HG03558 (cell line): ENCODE data around the gene TPI1.
"Not testable (repeated sequence)": the region's sequence is repeated elsewhere in the genome, so short reads cannot be mapped to it uniquely, and the experiment has no call there.

ENCODE experiments used
- ATAC-seq: cut with Tn5 transposase; IDR thresholded peaks from one replicate; pipeline ENCODE4 v1.9.1; 2021; ENCODE audit warnings: moderate number of reproducible peaks; ENCODE audit not compliant: unreplicated experiment; ENCODE audit errors: extremely low read depth

The TPI1 gene

DNA sequence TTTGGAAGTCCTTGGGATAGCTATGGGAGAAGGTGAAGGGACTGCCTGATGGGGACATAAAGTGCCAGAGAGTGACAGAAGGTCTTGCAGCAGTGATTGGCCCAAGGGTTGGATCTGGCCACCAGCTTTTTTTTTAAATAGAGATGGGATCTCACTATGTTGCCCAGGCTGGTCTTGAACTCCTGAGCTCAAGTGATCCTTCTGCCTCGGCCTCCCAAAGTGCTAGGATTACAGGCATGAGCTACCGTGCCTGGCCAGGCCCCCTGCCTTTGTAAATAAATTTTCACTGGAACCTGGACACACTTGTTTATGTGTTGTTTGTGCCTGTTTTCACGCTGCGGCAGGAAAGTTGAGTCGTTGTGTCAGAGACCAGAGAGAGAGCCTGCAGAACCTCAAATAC, 2.0 kb upstream of the TPI1 start:
- not testable (repeated sequence) for ATAC-seq

GRCh38 chr12:6866163-6866919, 990 bp upstream of the TPI1 start:
- no peak for ATAC-seq

GRCh38 chr12:6866920-6867412, 365 bp upstream of the TPI1 start:
- ATAC-seq, result no peak

DNA sequence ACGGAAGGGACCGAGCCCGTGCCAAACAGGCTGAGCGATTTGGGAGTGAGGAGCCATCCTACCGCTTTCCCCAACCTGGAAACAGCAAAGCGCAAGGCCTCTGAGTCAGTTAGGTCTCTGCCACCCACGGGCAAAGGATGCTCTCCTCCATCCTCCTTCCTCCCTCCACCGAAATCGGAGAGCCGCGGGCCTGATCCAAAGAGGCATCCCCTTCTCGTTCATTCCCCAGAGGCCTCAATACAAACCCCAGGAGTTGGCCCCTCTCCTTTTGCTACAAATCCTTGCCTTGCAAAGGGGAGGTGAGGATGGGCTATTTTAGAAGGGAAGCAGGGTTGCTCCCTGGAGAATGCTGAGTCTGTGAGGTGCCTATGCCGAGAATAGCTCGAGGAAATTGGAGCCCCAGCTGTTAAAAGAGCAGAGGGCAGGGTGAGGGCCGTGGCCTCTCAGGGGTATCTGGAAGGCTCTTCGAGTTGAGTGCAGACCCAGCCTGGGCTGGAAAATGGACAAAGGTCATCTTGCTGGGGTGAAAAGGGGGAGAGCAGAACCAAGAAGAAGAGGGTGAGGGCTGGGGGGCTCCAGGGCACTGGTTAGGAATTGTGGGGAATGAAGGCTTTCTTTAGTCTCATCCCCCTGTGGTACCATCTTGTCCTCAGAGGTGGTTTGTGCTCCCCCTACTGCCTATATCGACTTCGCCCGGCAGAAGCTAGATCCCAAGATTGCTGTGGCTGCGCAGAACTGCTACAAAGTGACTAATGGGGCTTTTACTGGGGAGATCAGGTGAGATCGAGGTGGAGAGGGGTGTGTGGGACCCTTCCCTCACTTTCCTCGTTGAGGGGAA, 1.1 kb downstream of the TPI1 start:
- ATAC-seq, result no peak

DNA sequence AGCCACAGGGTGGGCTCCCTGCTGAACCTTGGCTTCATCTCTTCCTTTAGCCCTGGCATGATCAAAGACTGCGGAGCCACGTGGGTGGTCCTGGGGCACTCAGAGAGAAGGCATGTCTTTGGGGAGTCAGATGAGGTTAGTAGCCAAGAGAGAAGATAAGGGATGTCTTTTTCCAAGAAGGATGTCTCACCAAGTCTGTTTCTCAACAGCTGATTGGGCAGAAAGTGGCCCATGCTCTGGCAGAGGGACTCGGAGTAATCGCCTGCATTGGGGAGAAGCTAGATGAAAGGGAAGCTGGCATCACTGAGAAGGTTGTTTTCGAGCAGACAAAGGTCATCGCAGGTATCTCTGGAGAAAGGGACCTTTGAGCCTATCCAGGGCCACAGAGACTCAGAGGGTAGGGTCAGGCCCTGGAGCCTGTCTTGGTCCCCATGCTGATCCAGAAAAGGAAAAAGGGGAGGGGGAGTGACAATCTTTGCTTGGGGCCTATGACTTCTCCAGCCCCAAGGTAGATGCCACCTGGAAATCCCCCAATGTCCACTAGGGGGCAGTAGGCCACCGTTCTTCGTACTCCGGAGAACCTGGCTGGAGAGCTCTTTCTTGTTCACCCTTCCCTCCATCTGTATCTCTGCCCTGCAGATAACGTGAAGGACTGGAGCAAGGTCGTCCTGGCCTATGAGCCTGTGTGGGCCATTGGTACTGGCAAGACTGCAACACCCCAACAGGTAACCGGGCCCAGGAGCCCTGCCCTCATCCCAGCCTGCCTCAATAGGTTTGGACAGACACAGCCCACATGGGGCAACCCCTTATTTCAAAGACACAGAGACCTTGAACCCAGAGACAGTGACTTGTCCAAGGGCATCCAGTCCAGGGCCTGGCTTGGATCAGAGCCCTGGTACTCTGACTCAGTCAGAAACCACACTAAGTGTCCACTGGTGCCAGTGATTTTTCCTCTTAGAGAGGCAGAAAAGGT, 2.0 kb downstream of the TPI1 start:
- no peak for ATAC-seq

- ATAC-seq, result not testable (repeated sequence)
These were observed 3.0 kb downstream of the TPI1 start for GRCh38 chr12:6870304-6870703.

DNA sequence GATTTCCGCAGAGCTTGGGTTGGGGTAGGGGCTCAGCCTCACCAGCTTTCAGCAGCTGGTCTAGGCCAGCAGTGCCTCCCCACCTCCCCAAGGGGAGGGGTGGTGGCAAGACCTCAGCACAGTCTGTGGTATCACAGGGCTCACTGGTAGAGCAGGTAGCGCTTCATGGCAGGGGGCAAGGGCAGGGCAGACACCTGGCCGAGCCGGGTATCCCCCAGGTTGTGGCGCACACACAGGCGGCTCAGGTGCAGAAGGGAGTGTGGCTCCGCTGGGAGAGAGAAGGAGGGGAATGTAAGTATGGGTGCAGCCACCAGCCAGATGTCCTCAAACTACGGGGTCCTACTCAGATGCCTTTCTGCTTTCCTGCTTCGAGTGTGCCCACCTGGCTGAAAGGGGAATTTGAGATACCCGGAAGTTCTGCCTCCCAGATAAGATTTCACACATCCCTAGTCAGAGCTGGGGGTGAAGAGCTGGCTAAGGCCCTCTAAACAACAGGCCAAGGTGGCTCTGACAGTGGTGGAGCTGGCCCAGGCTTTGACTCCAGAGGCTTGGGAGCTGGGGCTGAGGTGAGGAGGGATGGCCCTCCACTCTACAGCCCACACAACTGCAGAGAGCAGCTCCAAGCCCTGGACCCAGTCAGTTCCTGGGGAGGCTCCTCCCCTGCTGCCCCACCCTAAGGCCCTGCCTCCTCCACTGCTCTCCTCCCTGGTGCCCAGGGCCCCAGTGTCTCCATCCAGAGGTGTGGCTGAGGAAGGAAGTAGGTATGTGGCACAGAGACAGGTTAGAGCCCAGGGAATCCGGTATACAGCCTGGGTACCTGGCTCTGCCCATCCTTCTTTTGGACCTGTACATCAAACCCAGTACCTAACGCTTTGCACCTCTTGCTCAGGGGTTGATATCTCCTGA, 4.0 kb downstream of the TPI1 start:
- ATAC-seq, result no peak

DNA sequence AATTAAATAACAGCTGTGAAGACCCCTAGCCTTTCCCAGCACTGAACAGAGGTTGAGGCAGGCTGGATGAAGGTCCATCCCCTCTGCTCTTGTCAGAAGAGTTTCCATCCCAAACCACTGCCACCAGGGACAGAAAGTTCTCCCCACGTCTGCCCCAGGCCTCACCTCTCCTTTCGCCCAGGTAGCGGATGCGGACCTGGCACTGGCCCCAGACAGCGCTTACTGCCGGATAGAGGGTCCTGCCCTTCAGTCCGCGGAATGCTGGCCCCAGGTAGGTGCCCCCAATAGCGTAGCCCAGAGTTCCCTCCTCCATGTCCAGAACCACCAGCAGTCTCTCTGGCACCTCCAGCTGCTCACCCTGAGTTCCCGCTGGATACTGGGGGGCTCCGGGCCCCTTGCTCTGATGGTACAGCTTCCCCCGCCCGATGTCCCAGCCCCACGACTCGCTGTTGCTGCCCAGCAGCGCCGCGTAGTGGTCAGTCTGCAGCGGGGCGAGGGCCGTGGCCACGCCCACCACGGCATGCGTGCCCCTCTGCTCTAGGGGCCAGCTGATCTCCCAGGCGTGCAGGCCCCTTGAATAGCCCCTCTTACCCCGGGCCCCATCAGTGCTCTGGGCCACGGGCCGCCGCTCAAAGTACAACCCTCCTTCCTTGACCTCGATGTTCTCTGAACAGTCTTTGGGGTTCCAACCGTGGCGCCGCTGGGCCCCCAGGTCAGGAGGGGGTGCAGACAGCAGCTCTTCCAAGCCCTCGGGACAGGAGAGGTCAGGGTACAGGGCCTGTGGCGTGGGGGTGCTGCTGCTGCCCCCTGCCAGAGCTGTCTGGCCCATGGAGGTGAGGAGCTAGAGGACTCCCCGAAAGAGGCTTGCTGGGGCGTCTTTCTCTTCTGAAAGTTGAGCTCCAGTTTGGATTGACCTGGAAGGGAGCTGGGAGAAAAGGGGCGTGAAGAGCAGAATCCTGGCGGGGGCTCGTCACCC, 5.0 kb downstream of the TPI1 start:
- ATAC-seq, result no peak

DNA sequence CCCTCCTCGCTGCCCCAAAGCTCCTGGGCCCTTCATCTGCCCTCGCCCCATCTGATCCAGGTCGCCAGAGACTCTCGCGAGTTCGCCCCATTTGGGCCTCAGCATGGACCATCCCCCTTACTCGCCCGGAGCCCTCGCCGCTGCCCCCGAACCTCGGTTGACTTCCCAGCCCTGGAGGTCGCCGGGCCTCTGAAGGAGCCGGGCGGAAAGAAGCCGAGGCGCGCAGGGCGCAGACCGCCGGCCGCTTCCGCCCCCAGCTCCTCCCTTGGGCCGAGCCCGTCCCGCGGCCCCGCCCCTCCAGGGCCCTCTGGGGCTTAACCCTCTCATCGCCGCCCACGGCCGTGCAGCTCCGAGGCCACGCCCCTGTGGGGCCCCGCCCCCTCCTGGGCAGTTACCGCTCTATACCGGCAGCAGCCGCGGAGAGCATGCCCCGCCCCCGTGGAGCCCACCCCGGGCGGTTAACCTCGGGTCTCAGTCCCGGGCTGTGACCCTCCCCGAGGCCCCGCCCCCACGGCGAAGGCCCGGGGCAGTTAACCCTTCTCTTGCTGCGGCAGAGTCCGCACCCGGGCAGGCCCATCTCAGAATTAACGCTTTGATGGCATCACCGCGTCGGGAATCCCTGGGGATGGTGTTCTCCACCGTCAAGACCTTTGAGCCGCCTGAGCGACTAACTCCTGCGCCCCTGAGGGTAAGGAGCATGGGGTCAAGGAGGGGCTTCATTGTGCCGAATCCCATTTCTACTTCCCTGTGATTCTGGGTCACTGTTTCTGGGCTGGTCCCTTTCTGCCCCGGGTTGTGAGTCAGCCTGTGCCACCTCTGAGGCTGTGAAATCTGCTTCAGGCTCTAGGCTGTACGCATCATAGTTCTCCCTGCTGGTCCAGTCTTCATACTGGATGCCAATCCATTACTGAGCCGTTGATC, 6.0 kb downstream of the TPI1 start, which contains the start of gene SPSB2:
TSS of gene SPSB2 (minus strand) at position 210 of the 921 bp plus-strand sequence. CDS start 402 bp downstream, outside the sequence.
- peak; percentile 61 for ATAC-seq

DNA sequence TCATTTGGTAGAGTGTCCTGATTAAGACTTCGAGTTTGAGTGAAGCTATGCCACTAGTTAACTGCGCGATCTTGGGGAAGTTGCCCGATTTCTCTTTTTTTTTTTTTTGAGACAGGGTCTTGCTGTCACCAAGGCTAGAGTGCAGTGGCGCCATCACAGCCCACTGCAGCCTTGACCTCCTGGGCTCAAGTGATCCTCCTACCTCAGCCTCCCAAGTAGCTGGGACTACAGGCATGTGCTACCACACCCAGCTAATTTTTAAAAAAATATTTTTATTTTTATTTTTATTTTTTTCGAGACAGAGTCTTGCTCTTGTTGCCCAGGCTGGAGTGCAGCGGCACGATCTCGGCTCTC, 6.7 kb downstream of the TPI1 start:
- ATAC-seq, result not testable (repeated sequence)

GRCh38 chr12:6879824-6880223, 12.5 kb downstream of the TPI1 start:
- ATAC-seq, result not testable (repeated sequence)

DNA sequence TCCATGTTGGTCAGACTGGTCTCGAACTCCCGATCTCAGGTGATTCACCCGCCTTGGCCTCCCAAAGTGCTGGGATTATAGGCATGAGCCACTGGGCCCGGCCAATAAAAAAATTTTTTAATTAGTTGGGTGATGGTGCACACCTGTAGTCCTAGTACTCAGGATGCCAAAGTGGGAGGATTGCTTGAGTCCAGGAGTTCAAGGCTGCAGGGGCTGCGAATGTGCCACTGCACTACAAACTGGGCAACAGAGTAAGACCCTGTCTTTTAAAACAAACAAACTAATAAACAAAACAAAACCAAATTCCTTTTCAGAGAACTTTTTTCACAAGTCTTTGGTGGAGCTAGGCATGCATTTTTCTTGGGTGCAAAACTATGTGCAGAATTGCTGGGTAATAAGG, 15.9 kb downstream of the TPI1 start:
- ATAC-seq, result no peak

- no peak for ATAC-seq
These were observed 16.4 kb downstream of the TPI1 start for GRCh38 chr12:6883683-6884082.

GRCh38 chr12:6884539-6884938, 17.2 kb downstream of the TPI1 start:
- no peak for ATAC-seq

- not testable (repeated sequence) for ATAC-seq
These were observed 19.1 kb downstream of the TPI1 start for GRCh38 chr12:6886206-6886999.

GRCh38 chr12:6887460-6887859, 20.1 kb downstream of the TPI1 start:
- no peak for ATAC-seq
